GM18499 (cell line): ENCODE data around the gene TMEM41B.
"Not testable (repeated sequence)": the region's sequence is repeated elsewhere in the genome, so short reads cannot be mapped to it uniquely, and the experiment has no call there.

ENCODE experiments used
- ATAC-seq: cut with Tn5 transposase; IDR thresholded peaks from one replicate; pipeline ENCODE4 v1.9.1; 2021; ENCODE audit warnings: moderate number of reproducible peaks; ENCODE audit not compliant: insufficient read depth, unreplicated experiment

TMEM41B gene

DNA sequence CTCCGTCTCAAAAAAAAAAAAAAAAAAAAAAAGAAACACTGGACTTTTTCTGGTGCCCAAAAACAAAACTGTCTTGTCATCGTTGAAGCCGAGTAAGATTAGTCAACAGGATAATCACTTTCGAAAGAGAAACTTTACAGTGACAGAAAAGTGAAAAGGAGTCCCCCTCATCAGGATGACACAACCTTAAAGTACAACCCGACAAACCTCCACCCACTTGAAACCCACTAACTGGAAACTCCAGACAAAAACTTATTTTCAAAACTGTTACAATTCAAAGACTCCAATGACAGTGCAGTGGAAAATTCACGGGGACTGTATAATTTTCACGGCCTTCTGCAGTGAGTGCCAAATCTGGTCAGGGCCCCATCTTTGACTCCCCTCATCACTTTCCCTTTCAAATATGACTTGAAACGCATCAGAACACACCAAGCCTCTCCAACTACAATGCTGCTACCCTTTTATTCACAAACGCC is 50.5 kb downstream of the TMEM41B start:
- ATAC-seq: peak; percentile 80

DNA sequence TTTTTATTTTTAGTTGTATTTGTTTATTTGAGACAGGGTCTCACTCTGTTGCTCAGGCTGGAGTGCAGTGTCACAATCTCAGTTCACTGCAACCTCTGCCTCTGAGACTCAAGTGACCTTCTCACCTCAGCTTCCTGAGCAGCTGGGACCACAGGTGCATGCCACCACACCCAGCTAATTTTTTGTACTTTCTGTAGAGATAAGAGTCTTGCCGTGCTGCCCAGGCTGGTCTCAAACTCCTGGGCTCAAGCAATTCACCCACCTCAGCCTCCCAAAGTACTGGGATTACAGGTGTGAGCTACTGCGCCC is 53.6 kb downstream of the TMEM41B start:
- ATAC-seq: peak; percentile 34

DNA sequence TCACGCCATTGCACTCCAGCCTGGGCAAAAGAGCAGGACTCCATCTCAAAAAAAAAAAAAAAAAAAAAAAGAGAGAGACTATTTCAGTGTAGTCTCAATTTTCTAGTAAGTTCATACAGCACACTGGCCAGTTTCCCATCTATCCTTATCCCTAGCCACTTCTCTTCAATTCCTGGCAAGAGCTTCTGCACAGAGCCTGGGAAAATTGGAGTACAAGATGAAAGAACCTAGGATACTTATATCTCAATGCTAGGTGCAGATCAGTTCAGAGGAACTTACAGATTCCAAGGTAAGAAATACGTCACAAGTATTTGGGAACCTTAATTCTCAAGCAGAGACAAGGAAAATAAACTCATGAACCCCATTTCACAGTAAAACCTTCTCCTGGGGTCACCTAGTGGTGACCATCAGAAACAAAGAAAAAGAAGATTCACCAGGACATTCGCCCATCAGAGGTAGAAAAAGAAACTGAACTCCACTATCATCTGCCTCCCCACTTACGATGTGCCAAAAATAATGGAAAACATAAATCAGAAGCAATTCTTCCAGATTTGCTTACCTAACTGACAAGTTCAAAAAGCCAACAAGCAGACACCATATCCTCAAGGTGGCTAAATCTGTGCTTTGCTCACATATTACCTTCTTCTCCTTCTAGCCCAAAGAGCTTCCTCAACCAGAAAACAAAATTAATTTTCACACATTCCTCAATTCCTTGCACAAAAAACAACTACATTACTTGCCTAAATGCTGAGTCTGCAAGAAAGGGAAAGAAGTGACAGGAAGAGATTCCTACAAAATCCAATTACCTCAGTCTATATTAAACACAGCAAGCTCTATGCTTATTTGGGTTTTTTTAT is 54.2 kb downstream of the TMEM41B start:
- no peak for ATAC-seq

DNA sequence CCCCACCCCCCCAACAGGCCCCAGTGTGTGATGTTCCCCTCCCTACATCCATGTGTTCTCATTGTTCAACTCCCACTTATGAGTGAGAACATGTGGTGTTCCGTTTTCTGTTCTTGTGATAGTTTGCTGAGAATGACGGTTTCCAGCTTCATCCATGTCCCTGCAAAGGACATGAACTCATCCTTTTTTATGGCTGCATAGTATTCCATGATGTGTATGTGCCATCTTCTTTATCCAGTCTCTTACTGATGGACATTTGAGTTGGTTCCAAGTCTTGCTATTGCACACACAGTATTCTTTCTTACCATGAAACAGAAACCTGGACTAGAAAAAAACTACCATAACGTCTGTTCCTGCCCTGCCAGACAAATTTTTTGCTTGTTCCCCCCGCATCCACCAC is 56.1 kb downstream of the TMEM41B start:
- ATAC-seq: not testable (repeated sequence)

DNA sequence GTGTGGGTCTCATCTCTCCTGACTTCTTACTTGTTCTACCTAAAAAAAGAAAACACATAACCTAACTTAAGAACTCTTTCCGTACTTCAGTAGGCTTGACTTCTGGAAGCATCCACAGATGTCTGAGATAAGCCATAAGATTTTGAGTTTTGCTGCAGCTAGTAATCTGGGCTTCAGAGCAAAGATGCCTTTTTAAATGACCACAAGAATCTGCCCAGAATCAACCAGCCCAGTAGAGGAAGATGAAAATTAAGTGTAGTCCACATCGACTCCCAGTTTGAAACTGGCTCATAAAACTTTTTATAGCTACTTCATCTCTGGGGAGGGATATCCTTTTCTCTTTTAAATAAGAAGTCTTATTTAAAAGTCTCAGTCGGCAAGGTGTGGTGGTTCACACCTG is 60.0 kb downstream of the TMEM41B start:
- ATAC-seq: no peak

DNA sequence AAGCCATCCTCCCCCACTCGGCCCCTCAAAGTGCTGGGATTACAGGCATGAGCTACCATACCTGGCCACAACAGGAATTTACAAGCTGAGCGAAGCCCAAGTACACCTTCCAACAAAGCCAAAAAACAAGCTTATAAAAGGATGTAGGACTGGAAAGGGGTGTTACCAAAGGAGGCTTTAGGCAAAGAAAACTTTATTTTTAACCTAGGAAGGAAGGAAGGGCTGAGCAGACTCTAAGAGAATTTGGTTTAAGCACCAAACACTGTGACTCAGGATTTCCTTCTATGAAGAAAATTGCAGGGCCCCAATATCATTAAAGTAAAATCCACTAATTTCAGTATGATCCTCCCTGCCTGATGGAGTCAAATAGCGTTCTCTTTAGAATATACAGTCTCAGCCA is 61.3 kb downstream of the TMEM41B start:
- ATAC-seq: no peak

DNA sequence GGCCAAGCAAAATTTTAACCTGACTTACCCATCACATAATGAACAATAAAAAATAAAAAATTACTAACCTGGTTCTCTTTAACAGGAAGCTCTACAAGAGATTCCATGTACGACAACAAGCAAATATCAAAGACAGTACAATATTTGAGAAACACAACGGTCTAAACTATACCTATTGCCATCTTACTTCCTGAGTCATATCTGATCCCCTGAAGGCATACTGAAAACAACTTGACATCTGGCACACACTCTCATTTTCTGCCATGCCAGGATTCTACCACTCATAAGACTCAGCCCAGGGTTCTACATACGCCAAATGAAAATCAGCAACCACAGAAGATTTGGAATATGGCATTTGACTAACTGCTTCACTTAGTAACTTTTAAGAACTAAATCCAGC is 63.1 kb downstream of the TMEM41B start:
- no peak for ATAC-seq

DNA sequence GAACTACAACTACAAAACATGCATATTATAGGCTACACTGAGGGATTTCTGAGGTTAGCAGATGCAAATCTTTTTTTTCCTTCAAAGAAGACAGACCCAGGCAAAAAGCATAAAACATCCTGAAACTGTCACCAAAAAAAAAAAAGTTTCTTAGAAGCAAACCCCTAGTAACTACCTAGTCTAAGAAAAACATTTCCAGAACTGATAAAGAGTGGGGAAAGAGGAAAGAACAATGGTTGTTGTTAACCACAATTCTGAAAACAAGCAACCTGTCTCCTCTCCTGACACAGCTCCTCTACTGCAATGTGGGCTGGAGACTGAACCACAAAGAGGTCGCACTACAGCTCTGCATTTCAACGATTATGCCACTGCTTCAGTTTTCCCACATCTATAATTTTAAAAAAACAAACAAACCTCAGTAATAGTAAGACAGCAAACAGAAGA is 64.2 kb downstream of the TMEM41B start:
- ATAC-seq: peak; percentile 51

DNA sequence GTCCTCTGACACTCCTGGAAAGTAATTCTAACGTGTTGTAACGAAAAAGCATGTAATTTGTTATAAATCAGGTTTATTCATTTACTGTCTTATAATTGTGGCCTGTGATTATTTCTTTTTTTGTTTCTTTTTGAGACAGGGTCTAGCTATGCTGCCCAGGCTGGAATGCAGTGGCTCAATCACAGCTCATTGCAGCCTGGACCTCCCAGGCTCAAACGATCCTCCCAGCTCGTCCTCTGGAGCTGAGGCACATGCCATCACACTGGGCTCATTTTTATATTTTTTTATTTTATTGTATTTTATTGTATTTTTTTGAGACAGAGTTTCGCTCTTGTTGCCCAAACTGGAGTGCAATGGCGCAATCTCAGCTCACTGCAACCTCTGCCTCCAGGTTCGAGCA is 65.1 kb downstream of the TMEM41B start:
- no peak for ATAC-seq

DNA sequence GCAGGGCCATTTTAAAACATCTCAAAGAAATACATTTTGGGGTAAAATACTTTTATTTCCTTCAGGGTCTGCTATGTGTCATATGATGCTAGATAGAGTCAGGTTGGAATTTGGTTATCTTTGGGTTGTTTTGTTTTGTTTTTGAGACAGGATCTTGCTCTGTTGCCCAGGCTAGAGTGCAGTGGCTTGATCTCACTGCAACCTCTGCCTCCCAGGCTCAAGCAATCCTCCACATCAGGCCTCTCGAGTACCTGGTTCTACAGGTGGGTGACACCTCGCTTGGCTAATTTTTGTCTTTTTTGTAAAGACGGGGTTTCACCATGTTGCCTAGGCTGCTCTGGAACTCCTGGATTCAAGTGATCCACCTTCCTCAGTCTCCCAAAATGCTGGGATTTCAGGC is 66.5 kb downstream of the TMEM41B start:
- ATAC-seq: no peak

DNA sequence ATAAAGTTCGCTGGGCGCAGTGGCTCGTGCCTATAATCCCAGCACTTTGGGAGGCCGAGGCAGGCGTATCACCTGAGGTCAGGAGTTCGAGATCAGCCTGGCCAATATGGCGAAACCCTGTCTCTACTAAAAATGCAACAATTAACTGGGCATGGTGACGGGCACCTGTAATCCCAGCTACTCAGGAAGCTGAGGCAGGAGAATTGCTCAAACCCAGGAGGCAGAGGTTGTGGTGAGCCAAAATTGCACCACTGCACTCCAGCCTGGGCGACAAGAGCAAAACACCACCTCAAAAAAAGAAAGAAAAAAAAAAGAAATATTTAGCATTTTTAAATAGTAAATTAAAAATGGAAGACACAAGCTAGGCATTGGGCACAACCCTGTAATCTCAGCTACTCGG is 78.2 kb downstream of the TMEM41B start:
- not testable (repeated sequence) for ATAC-seq

DNA sequence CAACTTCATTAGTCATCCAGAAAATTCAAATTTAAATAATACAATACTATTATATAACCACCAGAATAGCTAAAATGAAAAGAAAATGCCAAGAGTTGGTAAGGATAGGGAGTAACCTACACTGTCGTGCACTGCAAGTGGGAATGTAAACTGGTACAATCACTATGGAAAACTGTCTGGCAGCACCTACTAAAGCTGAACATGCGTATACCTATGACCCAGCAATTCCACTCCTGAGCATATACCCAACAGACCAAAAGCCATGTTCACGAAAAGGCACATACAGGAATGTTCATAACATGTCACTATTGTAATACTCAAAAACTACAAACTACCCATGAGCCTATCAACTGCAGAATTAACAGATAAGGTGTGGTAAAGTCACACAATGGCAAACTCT is 81.9 kb downstream of the TMEM41B start:
- ATAC-seq: no peak

DNA sequence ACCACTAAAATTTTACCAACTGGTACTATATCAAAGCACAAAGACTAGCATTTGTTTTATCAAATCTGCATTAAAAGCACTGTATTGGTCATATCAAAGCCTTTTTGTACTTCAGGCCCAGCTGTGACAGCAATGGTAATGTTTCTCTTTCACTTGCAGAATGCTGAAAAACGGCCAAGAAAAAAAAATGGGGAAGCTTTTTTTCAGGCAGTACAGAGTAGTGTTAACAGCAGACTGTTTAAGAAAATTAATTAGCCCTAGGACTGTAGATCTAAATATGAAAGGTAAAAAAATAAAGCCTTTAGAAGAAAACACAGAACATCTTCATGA is 82.6 kb downstream of the TMEM41B start:
- ATAC-seq: no peak
